ENCODE measurements around the gene SPATA4.
"Not testable (repeated sequence)": the region's sequence is repeated elsewhere in the genome, so short reads cannot be mapped to it uniquely, and the experiment has no call there.

Gene SPATA4

DNA sequence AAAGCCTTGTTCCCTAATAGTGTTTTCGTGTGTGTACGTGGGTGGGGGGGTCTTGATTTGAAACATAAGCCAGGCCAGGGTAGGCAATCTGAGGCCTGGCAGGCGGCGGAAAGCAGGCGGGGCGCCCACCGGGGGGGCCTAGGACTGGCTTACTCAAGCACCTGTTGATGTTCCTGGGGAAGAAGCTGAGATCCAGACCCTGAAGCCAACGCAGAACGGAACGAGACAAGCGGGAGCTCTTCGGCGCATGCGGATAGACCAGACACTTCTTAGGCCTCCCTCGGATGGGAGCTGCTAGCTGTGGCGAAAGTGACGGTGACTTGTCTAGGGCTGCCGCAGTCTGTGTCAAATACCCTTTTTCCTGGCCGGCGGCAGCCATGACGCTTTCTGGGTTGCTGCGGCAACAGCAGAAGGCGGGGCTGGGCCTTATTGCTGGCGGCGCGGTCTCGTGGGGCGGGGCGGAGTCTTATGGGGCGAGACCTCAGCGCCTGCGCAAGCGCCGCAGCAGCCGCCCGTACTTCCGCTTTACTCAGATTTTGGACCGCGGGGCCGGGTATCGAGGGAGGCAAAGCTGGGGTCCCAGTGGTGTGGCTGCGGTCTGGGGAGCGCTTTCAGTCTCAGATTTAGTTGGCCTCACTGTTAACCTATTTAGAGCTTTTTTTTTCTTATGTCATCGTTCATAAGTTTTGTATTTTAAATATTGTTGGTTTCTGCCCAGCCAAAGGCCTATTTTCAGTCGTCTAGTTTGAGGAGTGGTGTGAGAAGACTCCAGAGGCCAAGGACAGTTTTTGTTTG is at the start of gene SPATA4:
SPATA4 (minus strand) TSS at position 402 of the 795 bp plus-strand sequence; CDS start at position 379, 23 bp downstream.
- peak; percentile 90 for DNase-seq (ENCODE audit: low read depth)

DNA sequence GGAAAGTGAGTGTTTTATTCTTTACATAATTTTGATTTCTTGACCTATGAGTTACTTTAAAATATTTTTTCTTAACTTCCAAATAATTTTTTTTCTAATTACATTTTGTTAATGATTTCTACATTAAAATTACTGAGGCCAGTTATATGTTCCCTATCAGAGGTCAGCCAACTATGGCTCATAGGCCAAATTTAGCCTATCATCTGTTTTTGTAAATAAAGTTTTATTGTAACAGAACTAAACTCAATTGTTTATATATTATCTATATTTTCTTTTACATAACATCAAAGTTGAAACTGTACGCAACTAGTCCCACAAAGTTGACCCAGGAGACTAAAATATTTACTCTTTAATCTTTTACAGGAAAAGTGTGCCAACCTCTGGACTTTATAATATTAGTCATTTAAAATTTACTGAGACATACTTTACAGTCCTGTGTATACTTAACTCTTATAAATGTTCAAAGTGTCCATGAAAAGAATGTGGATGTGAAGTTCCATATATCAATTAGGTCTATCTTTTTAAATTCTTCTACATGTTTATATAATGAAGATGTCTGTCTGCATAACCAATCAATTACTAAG is 47.5 kb upstream of the SPATA4 start:
- no peak for DNase-seq (ENCODE audit: low read depth)

DNA sequence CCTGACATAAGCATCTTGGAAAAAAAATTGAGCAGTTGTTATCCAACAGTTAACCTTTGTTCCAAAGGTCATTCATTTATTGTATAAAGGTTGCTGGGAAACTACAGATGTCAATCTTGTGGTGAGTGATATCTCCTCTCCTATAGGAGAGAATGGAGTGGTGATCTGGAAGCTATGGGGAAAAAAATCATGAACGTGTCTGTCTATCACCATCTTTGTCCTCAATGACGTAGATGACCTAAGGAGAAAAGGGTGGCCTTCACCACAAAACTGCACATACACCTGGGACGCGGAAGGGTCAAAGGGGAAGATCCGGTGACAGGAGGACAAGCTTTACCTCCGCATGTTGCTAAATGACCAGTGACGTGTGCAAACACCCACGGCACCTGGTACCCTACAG is 46.3 kb upstream of the SPATA4 start:
- DNase-seq (ENCODE audit: low read depth): no peak

DNA sequence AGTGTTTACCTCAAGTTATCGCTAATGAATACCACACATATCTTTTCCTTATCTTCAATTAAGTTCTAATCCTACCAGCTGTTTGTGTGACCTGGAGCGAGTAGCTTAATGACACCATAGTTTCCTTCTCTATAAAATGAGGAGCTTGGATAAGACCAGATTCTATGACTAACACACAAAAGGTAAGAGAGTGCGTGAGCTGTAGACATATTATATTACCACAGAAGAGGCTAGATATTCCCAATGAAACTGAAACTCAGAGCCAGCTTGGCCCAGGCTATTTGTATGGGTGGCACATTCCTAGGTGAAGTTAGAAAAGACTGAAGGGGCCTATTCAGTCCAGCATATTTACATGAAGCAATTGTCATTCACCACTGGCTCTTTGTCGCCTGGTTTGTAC is 43.4 kb upstream of the SPATA4 start:
- DNase-seq (ENCODE audit: low read depth): no peak

DNA sequence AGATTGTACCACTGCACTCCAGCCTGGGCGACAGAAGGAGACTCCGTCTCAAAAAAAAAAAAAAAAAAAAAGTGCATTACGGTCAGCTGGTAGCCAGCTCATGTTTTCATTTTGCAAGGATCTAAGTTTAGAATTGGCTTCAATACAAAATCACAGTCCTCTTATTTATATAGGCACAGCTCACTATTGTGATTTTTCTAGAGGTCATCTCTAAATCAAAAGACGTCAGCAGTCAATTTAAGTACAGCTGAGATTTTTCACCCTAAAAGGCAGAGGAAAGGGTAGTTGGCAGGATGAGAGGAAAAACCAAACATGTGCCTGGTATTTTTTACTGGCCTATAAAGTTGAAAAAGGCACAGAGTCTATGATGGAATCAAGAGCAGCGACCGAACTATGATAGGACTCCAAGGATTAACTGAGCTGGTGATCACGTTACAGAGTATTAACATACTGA is 42.8 kb upstream of the SPATA4 start:
- DNase-seq (ENCODE audit: low read depth): no peak

DNA sequence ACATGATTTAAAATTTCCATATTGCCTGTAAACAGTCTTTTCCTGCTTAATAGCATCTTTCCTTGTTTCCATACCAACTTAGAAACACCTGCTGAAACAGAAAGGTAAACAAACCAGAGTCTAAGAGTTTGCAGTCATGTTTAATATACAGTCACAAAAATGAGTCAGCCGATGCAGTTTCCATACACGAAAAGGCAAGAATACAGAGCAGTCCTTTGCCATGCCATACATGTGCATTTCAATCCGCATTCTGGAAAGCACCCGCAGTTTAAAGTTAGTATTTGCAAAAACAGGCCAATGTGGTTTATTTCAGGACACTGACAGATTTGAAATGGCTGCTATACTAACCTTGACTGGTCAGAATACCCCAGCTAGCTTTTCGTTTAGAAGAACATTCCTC is 41.6 kb upstream of the SPATA4 start:
- no peak for DNase-seq (ENCODE audit: low read depth)

DNA sequence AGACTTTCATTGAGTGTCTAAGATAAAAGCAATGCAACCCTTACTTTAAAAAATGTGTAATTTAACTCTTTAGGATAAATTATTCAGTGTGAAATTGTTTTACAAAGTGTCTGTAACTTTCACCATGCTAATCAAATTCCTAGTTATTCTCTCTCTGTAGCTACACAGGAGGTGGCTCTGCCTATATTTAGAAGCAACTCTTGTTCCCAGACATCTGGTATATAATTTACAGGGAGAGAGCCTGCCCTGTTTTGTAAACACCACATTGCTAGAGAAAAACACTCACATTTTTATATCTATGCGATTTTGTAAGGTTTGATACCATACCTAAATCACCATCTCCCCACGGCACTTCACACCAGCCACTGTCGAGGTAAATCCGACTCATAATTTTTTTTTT is 35.5 kb upstream of the SPATA4 start:
- DNase-seq (ENCODE audit: low read depth): no peak

DNA sequence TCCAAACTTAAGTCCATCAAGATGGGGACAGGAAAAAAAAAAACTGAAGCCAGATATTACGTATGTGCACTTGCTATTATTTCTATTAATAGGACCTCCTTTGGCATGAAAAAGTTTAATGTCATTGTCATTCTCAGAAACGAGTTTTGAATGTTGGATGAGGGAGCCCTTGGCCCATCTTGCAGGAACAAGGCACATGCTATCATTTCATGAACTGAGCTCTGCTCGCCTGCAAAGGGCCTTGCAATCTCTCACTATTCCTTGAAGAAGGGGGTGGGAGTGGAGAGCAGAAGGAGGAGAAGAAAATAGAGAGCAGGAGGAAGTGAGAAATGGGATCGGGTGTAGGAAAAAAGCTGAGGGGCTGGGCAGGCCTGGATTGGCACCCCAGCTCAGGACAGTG is 34.3 kb upstream of the SPATA4 start:
- no peak for DNase-seq (ENCODE audit: low read depth)

DNA sequence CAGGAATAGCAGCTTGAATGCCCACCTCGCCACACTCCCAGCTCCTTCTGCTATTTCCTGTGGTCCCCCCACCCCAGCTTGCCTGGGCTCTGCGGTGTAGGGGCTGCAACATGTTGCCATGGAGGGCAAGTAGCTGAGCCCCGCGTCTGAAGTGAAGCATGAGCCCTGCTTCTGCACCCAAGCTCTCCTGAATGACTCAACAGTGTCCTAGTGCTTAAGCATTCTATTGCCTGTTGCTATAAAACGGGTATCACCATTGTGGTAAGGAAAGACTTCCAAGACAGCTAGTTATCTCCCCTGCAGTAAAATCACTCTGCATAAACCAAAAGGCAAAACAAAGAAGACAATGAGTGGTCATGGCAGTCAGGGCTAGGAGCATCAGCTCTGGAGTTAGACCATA is 31.4 kb upstream of the SPATA4 start:
- DNase-seq (ENCODE audit: low read depth): no peak

DNA sequence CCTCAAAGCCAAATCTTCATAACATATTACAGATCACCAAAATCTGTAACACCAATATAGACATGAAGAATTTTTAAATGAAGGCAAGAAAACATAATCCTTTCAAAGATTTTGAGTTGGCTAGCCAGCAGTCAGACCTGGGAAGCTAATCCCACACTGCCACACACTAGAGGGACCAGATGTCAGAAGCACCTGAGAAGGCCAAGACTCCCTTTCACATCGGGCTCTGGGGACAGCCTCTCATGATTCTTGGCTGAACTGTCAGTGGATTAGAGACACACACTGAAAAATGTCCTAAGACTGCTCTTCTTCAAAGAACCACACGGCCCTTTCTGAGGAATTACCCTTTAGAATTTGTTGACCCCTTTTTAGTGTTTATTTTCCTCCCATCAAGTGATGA is 28.2 kb upstream of the SPATA4 start:
- no peak for DNase-seq (ENCODE audit: low read depth)

DNA sequence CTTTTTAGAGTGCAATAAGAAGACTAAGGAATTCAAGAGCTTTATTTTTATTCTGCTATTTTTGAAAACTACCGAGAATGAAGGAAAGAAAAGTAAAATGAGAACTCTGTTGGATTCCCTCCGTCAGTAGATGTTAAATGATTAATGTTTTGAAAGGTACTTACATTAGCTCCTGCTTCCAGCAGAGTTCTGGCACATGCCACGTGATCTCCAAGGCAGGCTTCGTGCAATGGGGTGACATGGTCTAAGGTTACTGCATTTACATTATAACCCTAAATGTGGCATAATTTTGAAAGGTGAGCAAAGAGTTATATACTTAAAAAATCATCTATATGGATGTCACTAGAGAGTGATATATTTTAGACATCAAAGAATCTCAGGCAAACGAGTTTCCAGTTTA is 26.8 kb upstream of the SPATA4 start:
- DNase-seq (ENCODE audit: low read depth): no peak

DNA sequence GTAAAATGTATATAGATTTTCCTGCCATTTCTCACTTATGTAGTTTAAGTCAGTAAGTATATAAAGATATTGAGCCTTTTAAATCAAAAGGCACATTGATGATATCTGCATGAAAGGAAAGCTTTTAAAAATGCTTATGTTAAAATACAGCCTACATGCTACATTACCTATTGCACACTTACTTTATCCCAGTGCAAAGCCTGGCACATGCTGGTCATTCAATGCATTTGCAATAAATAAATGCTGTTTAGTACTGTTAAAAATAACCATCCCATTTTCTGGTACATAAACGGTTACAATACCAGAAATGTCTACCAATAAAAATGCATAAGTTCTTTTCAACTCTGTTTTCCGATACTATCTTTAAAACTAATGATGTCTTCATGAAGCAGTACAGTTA is 22.1 kb upstream of the SPATA4 start:
- DNase-seq (ENCODE audit: low read depth): no peak

DNA sequence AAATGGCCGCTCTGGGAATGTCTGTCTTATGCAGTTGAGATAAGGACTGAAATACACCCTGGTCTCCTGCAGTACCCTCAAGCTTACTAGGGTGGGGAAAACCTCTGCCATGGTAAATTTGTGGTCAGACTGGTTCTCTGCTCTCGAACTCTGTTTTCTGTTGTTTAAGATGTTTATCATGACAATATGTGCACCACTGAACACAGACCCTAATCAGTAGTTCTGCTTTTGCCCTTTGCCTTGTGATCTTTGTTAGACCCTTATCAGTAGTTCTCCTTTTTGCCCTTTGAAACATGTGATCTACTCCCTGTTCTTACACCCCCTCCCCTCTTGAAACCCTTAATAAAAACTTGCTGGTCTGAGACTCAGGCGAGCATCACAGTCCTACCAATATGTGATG is 17.0 kb upstream of the SPATA4 start:
- not testable (repeated sequence) for DNase-seq (ENCODE audit: low read depth)

DNA sequence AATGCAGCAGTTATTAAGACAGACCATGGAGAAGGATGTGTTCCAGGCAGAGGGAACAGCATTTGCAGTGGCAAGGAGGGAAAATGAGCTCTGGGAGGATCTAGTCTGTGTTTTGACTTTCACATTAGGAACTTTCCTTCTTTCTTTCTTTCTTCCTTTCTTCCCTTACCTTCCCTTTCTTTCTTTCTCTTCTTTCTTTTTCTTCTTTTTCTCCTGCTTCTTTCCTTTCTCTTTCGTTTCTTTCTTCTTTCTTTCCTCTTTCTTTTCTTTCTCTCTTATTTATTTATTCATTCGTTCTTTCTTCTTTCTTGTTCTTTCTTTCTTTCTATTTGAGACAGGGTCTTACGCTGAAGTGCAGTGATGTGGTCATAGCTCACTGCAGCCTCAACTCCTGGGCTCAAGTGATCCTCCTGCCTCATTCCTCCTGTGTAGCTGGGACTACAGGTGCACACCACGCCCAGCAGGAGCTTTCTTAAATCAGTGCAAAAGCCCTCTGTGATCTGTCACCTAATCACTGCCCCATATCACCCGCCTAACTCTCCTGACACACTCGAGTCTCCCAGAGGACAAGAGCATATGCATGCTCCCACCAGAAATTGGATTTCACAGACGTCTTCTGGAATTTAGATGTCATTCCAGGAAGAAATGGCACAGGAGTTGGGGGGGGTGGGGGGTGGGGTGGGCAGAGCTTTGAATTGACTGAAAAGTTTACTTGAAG is 15.4 kb upstream of the SPATA4 start:
- DNase-seq (ENCODE audit: low read depth): no peak

DNA sequence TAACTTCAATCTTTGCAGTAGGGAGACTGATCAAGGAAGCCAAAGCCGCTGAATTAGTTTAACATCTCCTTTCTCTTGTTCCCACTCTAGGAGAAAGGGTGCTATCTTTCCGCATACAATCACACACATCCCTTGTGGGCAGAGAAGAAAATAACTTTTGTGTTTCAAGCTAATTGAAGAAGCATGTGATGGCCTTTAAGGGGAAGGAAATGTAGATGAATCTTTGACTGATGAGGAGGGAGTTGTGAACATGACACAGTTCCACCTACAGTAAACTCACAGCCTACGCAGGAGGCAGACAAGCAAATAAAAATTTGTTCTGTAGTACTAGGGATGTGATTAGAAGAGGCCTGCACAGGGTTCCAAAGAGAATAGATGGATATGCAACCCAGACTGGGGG is 14.7 kb upstream of the SPATA4 start:
- DNase-seq (ENCODE audit: low read depth): no peak

DNA sequence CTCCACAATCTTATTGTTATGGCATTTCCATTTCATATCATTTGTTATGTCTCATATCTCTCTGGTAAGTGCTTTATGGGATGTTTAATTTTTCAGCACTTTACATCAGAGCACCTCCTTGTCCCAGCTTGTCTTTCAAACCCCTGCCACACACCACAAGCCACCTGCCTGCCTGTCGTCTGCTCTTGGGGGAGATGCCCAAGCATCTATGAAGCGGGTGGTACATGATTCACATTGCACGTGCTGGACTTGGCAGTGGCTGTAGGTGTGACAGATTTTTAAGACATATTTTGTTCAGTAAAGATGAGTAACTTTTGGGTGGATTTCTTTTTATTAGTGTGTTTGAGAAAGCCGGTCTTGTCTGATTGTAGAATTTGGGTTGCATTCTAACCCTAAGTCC is 14.2 kb upstream of the SPATA4 start:
- DNase-seq (ENCODE audit: low read depth): no peak

DNA sequence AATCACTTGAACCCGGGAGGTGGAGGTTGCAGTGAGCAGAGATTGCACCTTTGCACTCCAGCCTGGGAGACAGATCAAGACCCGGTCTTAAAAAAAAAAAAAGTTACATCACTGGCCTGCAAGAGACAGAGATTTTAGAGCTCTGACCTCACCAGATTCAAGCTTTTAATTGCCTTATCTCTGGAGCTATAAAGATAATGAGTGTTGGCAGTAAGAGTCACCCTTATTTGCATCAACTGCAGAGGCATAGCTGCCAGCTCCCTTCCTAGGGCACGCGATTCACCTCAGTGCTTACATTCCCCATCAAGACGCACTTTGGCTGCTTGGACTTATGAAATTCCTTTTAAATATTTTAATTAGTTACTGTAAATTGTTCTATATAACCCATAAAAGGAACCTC is 12.5 kb upstream of the SPATA4 start:
- no peak for DNase-seq (ENCODE audit: low read depth)

DNA sequence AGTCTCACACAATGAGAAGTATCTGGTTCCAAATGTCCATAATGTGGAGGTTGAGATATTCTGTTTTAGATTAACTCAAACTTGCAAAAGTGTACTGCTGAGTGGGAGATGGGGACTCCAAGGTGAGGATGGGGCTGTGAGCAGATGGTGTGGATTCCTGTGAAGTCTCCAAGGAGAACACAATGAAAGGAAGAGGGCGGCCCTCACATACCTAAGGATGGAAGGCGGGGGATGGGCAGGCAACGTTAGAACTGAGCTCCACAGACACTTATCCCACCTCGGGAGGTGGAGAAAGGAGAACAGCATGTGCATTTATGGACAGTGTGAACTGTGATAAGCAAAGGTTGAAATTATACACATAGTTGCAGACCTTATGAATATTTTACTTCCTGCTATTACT is 9.9 kb upstream of the SPATA4 start:
- DNase-seq (ENCODE audit: low read depth): no peak

DNA sequence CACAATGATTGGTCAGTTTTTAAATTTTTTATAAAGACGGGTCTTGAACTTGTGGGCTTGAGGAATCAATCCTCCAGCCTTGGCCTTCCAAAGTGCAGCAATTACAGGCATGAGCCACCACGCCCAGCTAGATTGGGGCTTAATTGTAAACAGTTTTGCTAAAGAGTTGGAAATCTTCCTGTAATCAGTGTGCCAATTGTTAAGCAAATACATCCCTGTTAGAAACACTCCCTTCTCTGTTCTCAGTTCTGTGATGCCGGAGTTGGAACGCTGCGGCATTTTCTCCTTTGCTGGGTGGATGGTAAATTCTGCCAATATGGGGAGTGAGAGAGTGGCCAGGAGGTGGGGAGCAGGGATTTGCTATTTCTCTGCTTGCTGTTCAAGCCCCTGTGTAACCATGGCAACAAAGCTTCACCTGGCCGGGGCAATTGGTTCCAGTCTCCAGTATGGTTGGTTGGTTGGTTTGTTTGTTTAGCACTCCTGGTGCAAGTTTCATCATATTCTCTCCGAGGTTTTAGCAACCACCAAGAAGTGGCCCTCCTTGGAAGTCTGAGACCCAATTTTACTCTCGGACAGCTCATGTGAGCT is 3.0 kb upstream of the SPATA4 start:
- no peak for DNase-seq (ENCODE audit: low read depth)

DNA sequence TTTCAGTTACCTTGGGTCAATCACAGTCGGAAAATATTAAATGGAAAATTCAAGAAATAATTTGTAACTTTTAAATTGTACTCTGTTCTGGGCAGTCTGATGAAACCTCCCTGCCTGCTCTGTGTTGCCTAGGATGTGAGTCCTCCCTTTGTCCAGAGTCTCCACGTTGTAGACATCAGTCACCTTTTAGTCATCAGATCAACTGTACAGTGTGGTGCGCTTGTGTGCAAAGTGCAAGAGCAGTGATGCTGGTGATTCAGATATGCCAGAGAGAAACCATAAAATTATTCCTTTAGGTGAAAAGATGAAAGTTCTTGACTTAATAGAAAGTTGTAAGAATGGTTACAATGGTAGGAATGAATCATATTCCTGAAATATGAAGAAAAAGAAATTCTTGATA is 1.4 kb downstream of the SPATA4 start:
- DNase-seq (ENCODE audit: low read depth): no peak

DNA sequence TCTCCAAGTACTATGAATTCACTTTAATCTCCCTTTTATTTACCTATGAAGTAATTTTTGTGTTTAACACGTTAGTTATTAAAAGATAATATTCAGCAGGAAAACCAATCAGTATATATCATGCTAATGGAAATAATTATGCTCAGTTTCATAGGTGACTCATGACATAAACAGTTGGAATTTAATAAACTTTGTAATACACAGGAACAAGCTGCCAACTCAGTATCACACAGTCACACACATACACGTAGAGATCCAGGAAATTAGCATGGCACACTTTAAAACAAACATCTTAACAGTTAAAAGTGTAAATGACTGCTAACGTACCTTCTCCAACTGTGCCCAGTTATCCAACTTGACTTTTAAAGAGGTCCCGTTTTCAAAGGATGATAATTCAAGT is 2.3 kb downstream of the SPATA4 start:
- no peak for DNase-seq (ENCODE audit: low read depth)

DNA sequence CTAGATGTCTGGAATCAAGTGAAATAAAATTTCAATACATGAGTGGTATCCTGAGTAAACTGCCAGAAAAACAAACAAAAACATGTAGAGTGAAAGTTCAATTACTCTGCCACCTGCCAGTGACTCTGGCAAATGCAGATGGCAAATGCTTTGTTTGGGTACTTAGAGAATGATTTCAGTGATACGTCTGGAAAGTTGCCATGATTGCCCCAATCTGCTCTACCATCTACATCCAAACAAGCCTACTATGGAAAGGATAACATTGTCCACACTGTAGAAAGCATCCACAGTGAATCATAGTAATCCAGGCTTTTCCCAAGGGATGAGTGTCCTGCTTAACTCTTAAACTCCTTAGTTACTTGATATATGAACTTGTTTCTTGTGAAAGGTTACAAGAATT is 3.4 kb downstream of the SPATA4 start:
- DNase-seq (ENCODE audit: low read depth): no peak

All from stimulated activated CD8-positive, alpha-beta memory T cell treated with anti-CD3 and anti-CD28 coated beads, Interleukin-12 subunit alpha, Interleukin-12 subunit beta, amount 100 ng/mL, for 4 hours (primary cell).